Measurements from ENCODE around the gene WDR93. TPM values are rescaled to one million over a fixed set of nuclear protein-coding genes. Genes with fewer than 3 reads are reported as not detected.
"Not testable (repeated sequence)": the region's sequence is repeated elsewhere in the genome, so short reads cannot be mapped to it uniquely, and the experiment has no call there.

WDR93 gene
- total and polyA plus RNA-seq, 3 experiments from 2014 or later, result 0.08 TPM; not detected in 2

DNA sequence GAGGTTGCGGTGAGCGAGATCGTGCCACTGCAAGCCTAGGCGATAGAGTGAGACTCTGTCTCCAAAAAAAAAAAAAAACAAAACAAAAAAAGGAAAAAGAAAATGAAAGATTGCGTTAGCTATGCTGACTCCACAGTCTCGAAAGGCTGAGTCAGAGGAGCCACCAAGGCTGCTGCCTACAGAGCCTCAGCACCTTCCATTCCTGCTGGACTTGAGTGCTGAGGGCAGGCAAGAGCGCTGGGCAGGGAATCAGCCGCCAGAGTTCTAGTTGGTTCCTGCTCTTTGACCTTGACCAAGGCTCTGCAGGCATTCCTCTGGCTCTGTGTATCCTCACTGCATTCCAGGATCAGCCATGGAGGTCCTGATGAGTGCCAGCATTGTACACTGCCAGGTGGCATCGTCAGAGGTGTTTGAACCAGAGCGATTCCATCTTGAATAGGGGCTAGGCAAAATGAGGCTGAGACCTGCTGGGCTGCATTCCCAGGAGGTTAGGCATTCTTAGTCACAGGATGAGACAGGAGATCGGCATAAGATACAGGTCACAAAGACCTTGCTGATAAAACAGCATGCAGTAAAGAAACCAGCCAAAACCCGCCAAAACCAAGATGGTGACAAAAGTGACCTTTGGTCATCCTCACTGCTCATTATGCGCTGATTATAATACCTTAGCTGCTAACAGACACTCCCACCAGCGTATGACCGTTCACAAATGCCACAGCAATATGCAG is 91.4 kb downstream of the WDR93 start:
- Histone ChIP-seq H3K27ac (ENCODE audit: low read depth, low read length) (peak overlapping the region; percentile 43), H3K9me3 (ENCODE audit: low read length) (no peaks in the 10 kb centered on the region), H3K27me3 (ENCODE audit: insufficient read depth, low read length, poor library complexity, severe bottlenecking) (peaks cover 13% of the 10 kb centered on the region), H3K36me3 (ENCODE audit: insufficient read depth, low read length) (no peaks in the 10 kb centered on the region), H3K4me3 (ENCODE audit: low read length) (no peak overlapping the region), H3K4me1 (ENCODE audit: insufficient read depth, low read length) (no peaks in the 10 kb centered on the region)
- Mint-ChIP-seq H3K36me3 (no peaks in the 10 kb centered on the region), H3K27me3 (peaks cover 20 to 43% of the 10 kb centered on the region in 2 donors), H3K4me1 (peaks cover 0 to 3% (median 0%) of the 10 kb centered on the region in 3 donors), H3K4me3 (no peak overlapping the region), H3K27ac (no peak overlapping the region), H3K9me3 (no peaks in the 10 kb centered on the region)
- POLR2A ChIA-PET, result no interaction called here
- DNase-seq, result no peak
- CTCF ChIA-PET, result no interaction called here

DNA sequence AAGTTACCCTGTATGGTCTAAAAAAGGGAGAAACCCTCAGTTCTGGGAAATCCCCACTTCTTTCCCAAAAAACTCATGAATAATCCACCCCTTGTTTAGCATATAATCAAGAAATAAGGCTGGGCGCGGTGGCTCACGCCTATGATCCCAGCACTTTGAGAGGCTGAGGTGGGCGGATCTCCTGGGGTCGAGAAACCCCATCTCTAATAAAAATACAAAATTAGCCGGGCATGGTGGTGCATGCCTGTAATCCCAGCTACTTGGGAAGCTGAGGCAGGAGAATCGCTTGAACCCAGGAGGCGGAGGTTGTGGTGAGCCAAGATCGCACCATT is 92.0 kb downstream of the WDR93 start:
- H3K36me3 ChIP-seq (ENCODE audit: insufficient read depth, low read length); H3K4me1 Mint-ChIP-seq; POLR2A ChIA-PET; H3K4me3 ChIP-seq (ENCODE audit: low read length); H3K4me3 Mint-ChIP-seq; H3K9me3 Mint-ChIP-seq; H3K4me1 ChIP-seq (ENCODE audit: insufficient read depth, low read length); DNase-seq; H3K36me3 Mint-ChIP-seq; H3K27ac Mint-ChIP-seq; H3K9me3 ChIP-seq (ENCODE audit: low read length); CTCF ChIA-PET; H3K27me3 ChIP-seq (ENCODE audit: insufficient read depth, low read length, poor library complexity, severe bottlenecking): not testable (repeated sequence)
- H3K27ac ChIP-seq (ENCODE audit: low read depth, low read length), result peak overlapping the region; percentile 33
- peaks cover 19 to 37% of the 10 kb centered on the region in 2 donors for H3K27me3 Mint-ChIP-seq

DNA sequence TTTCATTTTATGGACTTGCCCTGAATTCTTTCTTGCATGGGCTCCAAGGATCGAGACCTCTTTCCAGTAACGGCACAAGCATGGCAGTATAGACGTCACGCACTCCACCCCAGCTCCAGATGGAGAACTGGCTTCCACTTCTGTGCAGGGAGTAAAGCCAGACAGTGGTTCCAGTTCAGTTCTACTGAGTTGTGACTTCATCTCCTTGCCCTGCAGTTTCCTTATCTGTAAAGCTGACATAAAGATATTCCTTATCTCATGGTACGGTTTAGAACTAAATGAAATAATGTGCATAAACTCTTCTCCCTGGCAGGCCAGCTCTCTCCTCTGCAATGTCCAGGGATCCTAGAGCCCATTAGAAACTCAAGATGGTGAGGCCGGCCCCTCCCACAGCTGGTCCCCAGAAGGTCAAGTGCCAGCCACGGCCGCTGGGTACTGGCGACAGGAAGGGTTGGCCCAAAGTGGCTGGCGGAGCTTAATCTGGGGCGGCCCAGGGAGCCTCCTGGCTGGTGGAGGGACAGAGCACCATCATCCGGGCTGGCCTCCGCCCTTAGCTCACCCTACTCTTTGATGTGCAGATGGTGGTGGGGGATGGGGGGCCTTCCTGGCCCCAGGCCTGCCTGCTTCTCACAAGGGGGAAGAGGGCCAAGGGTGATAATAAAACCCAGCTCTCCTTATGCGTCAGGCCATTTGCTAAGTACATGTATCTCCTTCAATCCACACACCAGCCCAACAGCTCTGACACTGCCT is 92.7 kb downstream of the WDR93 start:
- no peaks in the 10 kb centered on the region for H3K9me3 ChIP-seq (ENCODE audit: low read length)
- POLR2A ChIA-PET, result no interaction called here
- no peaks in the 10 kb centered on the region for H3K4me1 Mint-ChIP-seq

DNA sequence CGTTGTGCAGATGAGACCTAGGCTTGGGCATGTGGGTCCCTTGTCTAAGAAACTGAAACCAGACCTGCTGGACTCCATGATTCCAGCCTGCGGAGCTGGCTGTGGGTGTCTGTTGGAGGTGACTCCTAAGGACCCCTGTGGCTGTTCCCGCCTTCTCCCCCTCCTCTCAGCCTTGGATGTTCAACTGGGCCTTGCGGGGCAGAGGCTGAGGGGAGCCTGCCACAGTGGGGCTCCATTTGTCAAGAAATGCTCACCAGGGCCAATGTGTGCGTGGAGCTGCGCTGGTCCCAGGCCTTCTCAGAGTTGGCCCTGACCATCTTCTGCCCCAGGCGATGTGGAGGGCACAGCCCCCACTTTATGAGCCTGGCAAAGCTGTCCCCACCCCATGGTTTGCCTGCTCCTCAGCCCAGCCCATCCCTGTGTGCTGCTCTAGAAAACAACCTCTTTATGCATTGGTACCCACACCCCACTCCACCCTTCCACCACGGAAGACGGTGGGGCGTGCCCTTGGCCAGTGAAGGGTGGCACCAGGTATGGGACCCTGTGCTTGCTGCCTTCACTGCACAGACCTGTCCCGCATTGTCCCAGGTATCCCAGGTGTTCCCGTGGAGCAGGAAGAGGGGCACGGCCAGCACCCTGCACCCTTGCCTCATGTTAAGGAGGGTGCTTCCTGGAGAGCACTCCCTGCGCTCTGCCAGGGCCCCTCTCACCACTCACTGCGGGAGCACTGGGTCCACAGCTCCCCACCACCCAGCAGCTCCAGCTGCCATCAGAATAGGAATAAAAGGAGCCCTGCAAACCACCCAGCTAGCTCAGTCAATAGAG is 93.5 kb downstream of the WDR93 start:
- Mint-ChIP-seq H3K9me3 (peaks cover 0 to 11% (median 5%) of the 10 kb centered on the region in 5 donors), H3K27ac (no peak overlapping the region)

More for the DNA sequence above, 92.7 kb downstream of the WDR93 start:
- Mint-ChIP-seq H3K9me3 (peaks cover 0 to 11% (median 4%) of the 10 kb centered on the region in 5 donors), H3K27me3 (peaks cover 18 to 37% of the 10 kb centered on the region in 2 donors), H3K4me3 (no peak overlapping the region), H3K36me3 (no peaks in the 10 kb centered on the region), H3K27ac (peak overlapping the region in 1 of 8 donors; percentile 63)
- peaks cover 8% of the 10 kb centered on the region for H3K27me3 ChIP-seq (ENCODE audit: insufficient read depth, low read length, poor library complexity, severe bottlenecking)
- CTCF ChIA-PET, result no interaction called here
- no peaks in the 10 kb centered on the region for H3K4me1 ChIP-seq (ENCODE audit: insufficient read depth, low read length)
- peak overlapping the region; percentile 33 for H3K27ac ChIP-seq (ENCODE audit: low read depth, low read length)
- DNase-seq, result no peak
- H3K36me3 ChIP-seq (ENCODE audit: insufficient read depth, low read length), result no peaks in the 10 kb centered on the region
- no peak overlapping the region for H3K4me3 ChIP-seq (ENCODE audit: low read length)

DNA sequence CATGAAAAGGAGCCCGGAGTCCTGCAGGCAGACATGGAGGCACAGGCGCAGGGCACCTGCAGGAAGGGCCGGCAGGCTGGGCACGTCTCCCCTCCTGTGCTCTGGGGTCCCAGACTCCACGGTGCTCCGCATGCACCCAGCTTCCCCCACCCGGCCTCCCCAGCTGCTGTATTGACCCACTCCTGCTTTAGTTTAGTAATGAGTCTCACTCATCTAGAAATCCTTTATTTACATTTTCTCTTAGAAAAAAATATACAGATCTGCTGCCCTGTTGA is 94.0 kb downstream of the WDR93 start:
- H3K27me3 ChIP-seq (ENCODE audit: insufficient read depth, low read length, poor library complexity, severe bottlenecking), result peaks cover 8% of the 10 kb centered on the region
- CTCF ChIA-PET, result no interaction called here
- H3K4me3 Mint-ChIP-seq, result no peak overlapping the region
- no peaks in the 10 kb centered on the region for H3K9me3 ChIP-seq (ENCODE audit: low read length)
- POLR2A ChIA-PET, result no interaction called here
- H3K36me3 ChIP-seq (ENCODE audit: insufficient read depth, low read length), result no peaks in the 10 kb centered on the region
- H3K4me3 ChIP-seq (ENCODE audit: low read length), result no peak overlapping the region
- H3K9me3 Mint-ChIP-seq, result peaks cover 0 to 11% (median 6%) of the 10 kb centered on the region in 5 donors
- peaks cover 19 to 32% of the 10 kb centered on the region in 2 donors for H3K27me3 Mint-ChIP-seq
- H3K27ac Mint-ChIP-seq, result no peak overlapping the region
- H3K36me3 Mint-ChIP-seq, result no peaks in the 10 kb centered on the region
- DNase-seq, result no peak
- no peaks in the 10 kb centered on the region for H3K4me1 ChIP-seq (ENCODE audit: insufficient read depth, low read length)
- H3K27ac ChIP-seq (ENCODE audit: low read depth, low read length), result no peak overlapping the region
- no peaks in the 10 kb centered on the region for H3K4me1 Mint-ChIP-seq

More for the DNA sequence above, 93.5 kb downstream of the WDR93 start:
- peaks cover 18 to 32% of the 10 kb centered on the region in 2 donors for H3K27me3 Mint-ChIP-seq
- ChIA-PET POLR2A (no interaction called here), CTCF (no interaction called here)
- H3K36me3 Mint-ChIP-seq, result no peaks in the 10 kb centered on the region
- Histone ChIP-seq H3K4me3 (ENCODE audit: low read length) (no peak overlapping the region), H3K27ac (ENCODE audit: low read depth, low read length) (peak overlapping the region; percentile 33), H3K27me3 (ENCODE audit: insufficient read depth, low read length, poor library complexity, severe bottlenecking) (peaks cover 8% of the 10 kb centered on the region), H3K4me1 (ENCODE audit: insufficient read depth, low read length) (no peaks in the 10 kb centered on the region), H3K36me3 (ENCODE audit: insufficient read depth, low read length) (no peaks in the 10 kb centered on the region), H3K9me3 (ENCODE audit: low read length) (no peaks in the 10 kb centered on the region)
- H3K4me3 Mint-ChIP-seq, result no peak overlapping the region
- no peaks in the 10 kb centered on the region for H3K4me1 Mint-ChIP-seq
- DNase-seq, result no peak

DNA sequence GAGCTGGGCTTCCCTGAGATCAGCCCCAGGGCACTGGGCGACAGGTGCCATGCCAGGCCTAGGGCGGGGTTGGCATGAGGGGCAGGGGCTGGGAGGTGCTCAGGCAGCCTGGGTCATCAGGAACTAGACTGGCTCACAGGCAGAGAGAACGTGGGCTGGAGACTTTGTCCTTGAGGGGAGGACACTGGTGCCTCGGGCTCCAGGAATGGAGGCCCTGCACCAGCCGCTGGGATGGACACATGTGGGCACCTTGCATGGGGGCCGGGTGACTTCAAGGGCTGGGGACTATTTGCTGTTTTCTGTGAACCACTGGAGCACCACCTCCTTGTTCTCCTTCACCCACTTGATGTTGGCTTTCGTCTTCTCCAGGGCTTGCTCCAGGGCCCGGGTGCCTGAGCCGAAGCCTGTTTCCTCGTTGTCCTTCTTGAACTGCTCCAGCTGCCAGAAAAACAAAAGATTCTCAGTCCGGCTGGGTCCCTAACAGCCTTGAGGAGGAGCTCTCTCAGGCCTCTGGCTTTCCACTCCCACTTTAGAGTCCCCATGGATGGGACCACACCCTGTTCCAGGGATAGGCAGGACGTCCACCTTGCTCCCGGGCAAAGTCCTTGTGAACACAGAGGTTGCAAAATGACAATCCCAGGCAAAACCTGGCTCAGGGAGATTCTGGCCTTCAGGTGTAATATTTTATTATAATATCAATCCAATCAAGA is 94.6 kb downstream of the WDR93 start:
- Mint-ChIP-seq H3K36me3 (no peaks in the 10 kb centered on the region), H3K27me3 (peaks cover 20 to 34% of the 10 kb centered on the region in 2 donors), H3K4me3 (no peak overlapping the region), H3K4me1 (no peaks in the 10 kb centered on the region), H3K9me3 (peaks cover 0 to 11% (median 9%) of the 10 kb centered on the region in 5 donors), H3K27ac (no peak overlapping the region)
- Histone ChIP-seq H3K27me3 (ENCODE audit: insufficient read depth, low read length, poor library complexity, severe bottlenecking) (peaks cover 8% of the 10 kb centered on the region), H3K9me3 (ENCODE audit: low read length) (no peaks in the 10 kb centered on the region), H3K4me3 (ENCODE audit: low read length) (no peak overlapping the region), H3K4me1 (ENCODE audit: insufficient read depth, low read length) (no peaks in the 10 kb centered on the region), H3K27ac (ENCODE audit: low read depth, low read length) (no peak overlapping the region), H3K36me3 (ENCODE audit: insufficient read depth, low read length) (no peaks in the 10 kb centered on the region)
- no peak for DNase-seq
- CTCF ChIA-PET, result no interaction called here
- POLR2A ChIA-PET, result no interaction called here

DNA sequence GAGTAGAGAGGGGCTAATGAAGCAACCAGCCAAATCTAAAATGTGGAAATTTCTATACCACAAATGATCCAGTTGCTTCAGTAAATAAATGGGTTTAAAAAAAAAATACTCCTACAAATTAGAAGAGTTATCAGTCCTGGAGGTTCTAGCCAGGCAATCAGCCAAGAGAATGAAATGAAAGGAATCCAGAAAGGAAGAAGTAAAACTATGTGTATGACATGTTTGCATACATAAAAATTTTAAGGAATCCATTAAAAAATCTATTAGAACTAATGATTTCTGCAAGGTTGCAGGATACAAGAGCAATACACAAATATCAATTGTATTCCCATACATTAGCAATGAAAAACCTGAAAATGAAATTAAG is 95.1 kb downstream of the WDR93 start:
- Mint-ChIP-seq H3K27me3 (peaks cover 18 to 30% of the 10 kb centered on the region in 2 donors), H3K9me3 (peaks cover 0 to 11% (median 9%) of the 10 kb centered on the region in 5 donors), H3K36me3 (no peaks in the 10 kb centered on the region), H3K27ac (no peak overlapping the region), H3K4me3 (no peak overlapping the region), H3K4me1 (no peaks in the 10 kb centered on the region)
- Histone ChIP-seq H3K27ac (ENCODE audit: low read depth, low read length) (no peak overlapping the region), H3K4me1 (ENCODE audit: insufficient read depth, low read length) (no peaks in the 10 kb centered on the region), H3K36me3 (ENCODE audit: insufficient read depth, low read length) (no peaks in the 10 kb centered on the region), H3K27me3 (ENCODE audit: insufficient read depth, low read length, poor library complexity, severe bottlenecking) (peaks cover 4% of the 10 kb centered on the region), H3K9me3 (ENCODE audit: low read length) (no peaks in the 10 kb centered on the region), H3K4me3 (ENCODE audit: low read length) (no peak overlapping the region)
- ChIA-PET CTCF (no interaction called here), POLR2A (no interaction called here)
- no peak for DNase-seq

DNA sequence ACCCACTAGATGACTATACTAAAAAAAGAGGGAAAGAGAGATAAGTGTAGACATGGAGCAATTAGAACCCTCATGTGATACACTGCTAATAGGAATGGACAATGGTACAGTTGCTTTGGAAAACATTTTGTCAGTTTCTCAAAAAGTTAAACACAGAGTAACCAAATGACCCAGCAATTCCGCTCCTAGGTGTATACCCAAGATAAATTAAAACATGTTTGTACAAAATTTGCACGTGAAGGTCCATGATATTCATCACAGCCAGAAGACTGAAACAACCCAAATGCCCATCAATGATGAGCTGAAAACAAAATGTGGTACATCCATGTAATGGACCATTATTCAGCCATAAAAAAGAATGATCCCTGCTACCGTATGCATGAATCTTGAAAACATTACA is 97.3 kb downstream of the WDR93 start:
- Mint-ChIP-seq H3K4me3 (no peak overlapping the region), H3K27ac (no peak overlapping the region), H3K36me3 (no peaks in the 10 kb centered on the region), H3K4me1 (no peaks in the 10 kb centered on the region), H3K9me3 (peaks cover 0 to 11% (median 9%) of the 10 kb centered on the region in 5 donors), H3K27me3 (peaks cover 16 to 24% of the 10 kb centered on the region in 2 donors)
- CTCF ChIA-PET, result no interaction called here
- no peak for DNase-seq
- Histone ChIP-seq H3K27ac (ENCODE audit: low read depth, low read length) (no peak overlapping the region), H3K4me1 (ENCODE audit: insufficient read depth, low read length) (no peaks in the 10 kb centered on the region), H3K36me3 (ENCODE audit: insufficient read depth, low read length) (no peaks in the 10 kb centered on the region), H3K27me3 (ENCODE audit: insufficient read depth, low read length, poor library complexity, severe bottlenecking) (no peaks in the 10 kb centered on the region), H3K4me3 (ENCODE audit: low read length) (no peak overlapping the region), H3K9me3 (ENCODE audit: low read length) (no peaks in the 10 kb centered on the region)
- POLR2A ChIA-PET, result no interaction called here

Data from CD8-positive, alpha-beta memory T cell (primary cell).